ENCODE measurements around the gene NOTO. TPM values are rescaled to one million over a fixed set of nuclear protein-coding genes. Genes with fewer than 3 reads are reported as not detected.

The NOTO gene
- total and polyA plus RNA-seq, 2 of the 8 experiments (the other 6 are each of a cell fraction or from before 2014, with no cell fraction given) = 0.33 to 0.54 TPM

DNA sequence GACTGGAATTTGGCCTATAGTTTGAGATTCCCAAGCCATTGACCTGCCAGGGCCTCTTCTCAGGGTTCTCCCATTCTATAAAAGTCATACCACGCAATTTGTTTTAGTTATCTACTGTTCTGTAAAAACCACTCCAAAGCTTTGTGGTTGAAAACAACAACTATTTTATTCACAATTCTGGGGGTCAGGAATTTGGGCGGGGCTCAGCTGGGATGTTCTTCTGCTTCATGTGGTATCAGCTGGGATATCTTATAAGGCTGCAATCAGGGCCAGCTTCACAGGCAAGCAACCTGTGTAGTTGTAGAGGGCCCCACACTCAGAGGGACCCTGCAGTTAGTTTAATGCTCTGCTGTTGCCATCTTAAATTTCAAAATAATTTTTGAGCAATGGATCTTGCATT lies 16.4 kb upstream of the NOTO start:
- Histone ChIP-seq H4K5ac (ENCODE audit: insufficient read length, low read depth, low read length) (no peak overlapping the region), H3K79me1 (ENCODE audit: low read depth, low read length) (no peaks in the 10 kb centered on the region), H3K27me3 (replicated peaks in 1 of 4; ENCODE audit: control insufficient read depth in 3 of 4, extremely low read depth in 1 of 4, insufficient read depth in 3 of 4, low read length in 3 of 4) (peaks cover 0 to 5% (median 0%) of the 10 kb centered on the region in 4 experiments; a peak in 1 of 7 replicates), H3K4me2 (ENCODE audit: insufficient read depth in 1 of 2, low read depth in 2 of 2, low read length in 2 of 2) (no peak overlapping the region), H3K23me2 (ENCODE audit: low read depth, low read length) (no peaks in the 10 kb centered on the region), H3K9me3 (ENCODE audit: insufficient read depth in 2 of 2, low read depth in 1 of 2, low read length in 1 of 2) (peaks cover 0 to 2% of the 10 kb centered on the region in 2 experiments; a peak in 1 of 4 replicates), H4K8ac (ENCODE audit: extremely low read depth, insufficient read depth, low read length) (no peak overlapping the region), H2AK5ac (ENCODE audit: low read depth, low read length) (no peak overlapping the region), H4K20me1 (replicated peaks in 1 of 2; ENCODE audit: control insufficient read depth in 1 of 2, insufficient read depth in 2 of 2, low read length in 2 of 2) (peaks cover 0 to 3% of the 10 kb centered on the region in 2 experiments), H3K14ac (ENCODE audit: insufficient read length) (no peak overlapping the region), H3K36me3 (ENCODE audit: control insufficient read depth in 2 of 4, insufficient read depth in 4 of 4, low read length in 3 of 4) (no peaks in the 10 kb centered on the region), H3K9ac (replicated peaks in 1 of 4; ENCODE audit: extremely low read depth in 1 of 4, low read depth in 3 of 4, low read length in 3 of 4) (no peak overlapping the region), H3K4me1 (replicated peaks in 1 of 4; ENCODE audit: control insufficient read depth in 3 of 4, insufficient read depth in 4 of 4, low read length in 3 of 4) (no peaks in the 10 kb centered on the region), H2BK20ac (ENCODE audit: low read length) (no peak overlapping the region), H3K4me3 (ENCODE audit: extremely low read depth in 1 of 4, insufficient read depth in 2 of 4, low read depth in 3 of 4, low read length in 4 of 4) (no peak overlapping the region), H3K23ac (ENCODE audit: insufficient read length) (no peak overlapping the region), H3K18ac (ENCODE audit: extremely low read depth, low read length) (no peak overlapping the region), H3K4ac (replicated peaks; ENCODE audit: insufficient read length, low read depth, low read length) (no peak overlapping the region), H2AFZ (ENCODE audit: low read length) (no peak overlapping the region), H2BK120ac (replicated peaks; ENCODE audit: low read depth, low read length) (no peak overlapping the region), H4K91ac (replicated peaks; ENCODE audit: insufficient read length, low read length) (no peak overlapping the region), H3K56ac (replicated peaks; ENCODE audit: insufficient read length, low read depth, low read length) (no peak overlapping the region), H3K27ac (ENCODE audit: low read depth, low read length) (no peak overlapping the region), H2BK12ac (ENCODE audit: low read depth, low read length) (no peak overlapping the region), H2BK15ac (ENCODE audit: low read length) (no peak overlapping the region), H2BK5ac (ENCODE audit: low read depth, low read length) (no peak overlapping the region), H3K79me2 (ENCODE audit: control insufficient read depth in 1 of 2, insufficient read depth in 2 of 2, low read length in 2 of 2) (no peaks in the 10 kb centered on the region)
- 83% methylated on average over 2 of the region's 2 CpGs; no CpG with 5 or more reads in 1 of the 2 experiments for WGBS, 2 experiments (ENCODE audit: extremely low coverage in 1 of 2, insufficient coverage in 1 of 2, insufficient read length in 1 of 2, insufficient replicate concordance in 2 of 2, low coverage in 1 of 2, low lambda C conversion rate in 2 of 2, missing lambda C conversion rate in 1 of 2)
- CTCF ChIA-PET (ENCODE audit: partially characterized antibody) = interaction anchor here (0.9 to 1.3 kb wide), 6 partner anchors 9 to 194 kb away, joined by 3 to 7 read pairs (median 4); no protein-coding TSS in a partner anchor
- TF ChIP-seq TEAD4 (IDR thresholded peaks at IDR 0.05; ENCODE audit: low read depth, low read length) = no peak
- TF ChIP-seq SP1 (IDR thresholded peaks at IDR 0.05; ENCODE audit: low read depth, low read length) = no peak
- no peak for TF ChIP-seq HDAC6 (IDR thresholded peaks at IDR 0.05; ENCODE audit: low read depth, low read length)
- TF ChIP-seq POLR2AphosphoS5 (IDR thresholded peaks at IDR 0.05; ENCODE audit: low read depth, low read length) = no peak
- TF ChIP-seq SP4 (IDR thresholded peaks at IDR 0.05; ENCODE audit: low read length) = no peak
- DNase-seq (ENCODE audit: low read depth in 1 of 2, low spot score in 2 of 2) (no peak), FAIRE-seq (no peak)
- POLR2A ChIA-PET (ENCODE audit: partially characterized antibody) = no interaction called here

Data from H1 (cell line).